ENCODE measurements around the gene SYNDIG1. TPM values are rescaled to one million over a fixed set of nuclear protein-coding genes. Genes with fewer than 3 reads are reported as not detected.
A peak's percentile ranks its signal among the peaks of the same experiment; 100 is the strongest.
"Not testable (repeated sequence)": the region's sequence is repeated elsewhere in the genome, so short reads cannot be mapped to it uniquely, and the experiment has no call there.

SYNDIG1 gene
- polyA plus RNA-seq, 3 donors: 9.2 to 11.7 (median 9.9) TPM

DNA sequence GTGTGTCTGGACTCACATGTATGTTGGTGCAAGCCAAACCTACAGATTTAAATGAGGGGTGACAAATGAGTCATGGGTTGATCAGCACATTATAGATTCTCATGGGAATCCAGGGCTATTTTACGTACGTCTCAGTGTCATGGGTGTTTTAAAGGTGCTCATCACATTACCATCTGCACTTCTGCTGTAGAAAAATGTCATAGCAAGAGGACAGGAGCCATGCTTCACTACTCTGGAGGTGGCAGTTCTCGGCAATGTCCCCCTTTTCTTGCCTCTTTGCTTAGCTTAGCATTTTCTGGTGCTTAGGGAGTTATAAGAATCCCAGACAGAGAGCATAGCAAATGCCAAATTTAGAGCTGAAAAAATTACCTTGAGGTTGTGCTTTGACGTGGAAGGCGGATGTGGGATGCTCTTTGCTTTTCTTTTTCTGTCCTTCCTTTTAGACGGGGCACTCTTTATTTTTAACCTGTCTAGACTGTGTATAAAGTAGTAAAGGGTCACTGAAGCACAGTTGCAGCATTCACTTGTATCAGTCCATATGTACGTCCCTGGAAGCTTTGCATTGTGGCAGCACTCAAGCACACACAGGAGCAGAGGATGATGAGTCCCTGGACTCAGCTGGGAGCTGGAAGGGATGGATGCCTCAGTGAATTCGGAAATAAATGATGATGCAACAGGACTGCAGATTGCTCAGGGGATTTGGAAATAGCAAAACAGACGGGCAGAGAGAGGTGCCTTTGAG, 139.7 kb downstream of the SYNDIG1 start:
- DNase-seq: no peak

DNA sequence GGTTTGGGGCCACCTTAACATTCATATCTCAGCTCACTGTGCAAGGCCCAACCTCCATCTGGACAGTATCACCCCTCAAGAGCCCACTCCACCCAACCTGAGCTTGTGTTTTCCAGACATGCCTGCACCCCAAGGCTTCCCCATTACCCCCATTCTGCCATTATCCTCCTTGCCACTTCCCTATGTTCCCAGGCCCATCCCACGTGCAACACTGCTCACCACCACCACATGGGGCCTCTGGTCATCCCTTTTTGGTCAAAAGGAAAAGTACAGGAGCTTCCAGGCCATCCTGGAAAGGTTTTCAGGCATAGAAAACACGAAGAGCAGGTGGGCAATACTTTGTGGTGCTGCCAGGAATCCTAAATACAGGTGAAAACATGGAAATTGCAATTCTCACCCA, 140.3 kb downstream of the SYNDIG1 start:
- no peak for DNase-seq

DNA sequence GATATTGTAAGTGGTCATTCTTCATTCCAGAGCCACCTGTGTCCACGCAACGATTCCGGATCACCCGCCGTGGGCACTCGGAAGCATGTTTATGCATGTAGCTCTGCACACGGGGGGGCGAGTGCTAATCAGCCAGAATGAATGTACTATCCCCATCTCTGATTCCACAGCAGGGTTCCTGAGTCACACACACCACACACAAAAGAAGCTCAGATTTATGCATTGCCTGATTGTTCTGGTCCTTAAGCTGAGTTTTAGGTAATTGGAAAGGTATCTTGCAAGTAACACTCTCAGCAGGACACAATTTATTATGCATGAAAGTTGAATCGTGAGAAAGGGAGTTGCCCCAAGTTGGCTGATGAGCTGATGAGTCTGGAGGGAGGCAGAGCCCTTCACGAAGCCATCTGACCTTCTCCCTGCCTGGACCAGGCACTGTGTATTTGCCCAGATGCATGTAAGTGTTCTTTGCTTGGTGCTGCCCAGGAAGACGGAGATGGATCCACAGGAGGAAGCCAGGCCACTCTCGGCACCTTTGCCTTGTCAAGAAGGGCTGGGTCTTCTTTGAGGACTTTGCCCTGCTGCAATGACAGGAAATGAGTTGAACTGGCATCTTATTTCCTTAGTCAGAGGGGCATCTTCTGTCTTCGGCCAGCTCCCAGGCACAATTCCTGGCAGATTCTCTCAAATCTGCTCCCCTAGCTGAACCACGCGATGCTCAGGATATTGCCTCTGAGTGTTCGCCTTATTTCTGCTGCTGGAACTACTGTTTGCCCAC, 141.1 kb downstream of the SYNDIG1 start:
- DNase-seq: no peak

DNA sequence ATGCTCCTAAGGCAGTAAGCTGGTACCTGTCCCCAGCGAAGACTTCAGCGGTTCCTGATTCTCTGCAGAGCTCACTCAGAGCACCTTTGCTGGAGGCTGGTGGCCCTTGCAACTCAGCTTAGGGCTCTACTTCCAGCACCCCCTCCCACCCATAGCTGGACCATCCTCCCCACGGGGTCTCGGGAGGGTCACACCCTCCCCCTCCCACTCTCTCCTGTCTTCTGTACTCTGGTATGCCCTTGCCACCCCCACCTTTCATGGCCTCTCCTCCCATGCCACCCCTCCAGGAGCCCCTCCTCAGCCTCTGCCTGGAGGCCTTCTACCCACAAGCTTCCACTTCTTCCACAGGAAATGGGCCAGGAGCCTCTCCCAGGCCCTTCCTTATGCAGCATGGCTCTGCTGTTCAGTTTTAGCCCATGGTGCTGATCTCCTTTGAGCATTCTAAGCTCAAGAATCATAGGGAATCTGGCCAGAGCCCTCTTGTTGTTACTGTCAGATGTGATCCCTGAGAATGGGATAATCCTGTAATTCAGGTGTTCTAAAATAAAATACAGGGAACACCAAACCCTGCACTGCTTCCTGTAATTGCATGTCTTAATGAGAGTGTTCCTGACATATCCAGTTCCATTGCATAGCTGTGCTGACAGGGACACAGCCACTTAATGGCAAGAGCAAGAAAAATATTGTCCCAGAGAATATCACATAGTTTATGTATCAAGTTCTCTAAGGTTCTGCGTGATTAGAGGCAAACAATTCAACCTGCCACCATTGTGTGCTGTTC, 142.1 kb downstream of the SYNDIG1 start:
- DNase-seq: no peak

DNA sequence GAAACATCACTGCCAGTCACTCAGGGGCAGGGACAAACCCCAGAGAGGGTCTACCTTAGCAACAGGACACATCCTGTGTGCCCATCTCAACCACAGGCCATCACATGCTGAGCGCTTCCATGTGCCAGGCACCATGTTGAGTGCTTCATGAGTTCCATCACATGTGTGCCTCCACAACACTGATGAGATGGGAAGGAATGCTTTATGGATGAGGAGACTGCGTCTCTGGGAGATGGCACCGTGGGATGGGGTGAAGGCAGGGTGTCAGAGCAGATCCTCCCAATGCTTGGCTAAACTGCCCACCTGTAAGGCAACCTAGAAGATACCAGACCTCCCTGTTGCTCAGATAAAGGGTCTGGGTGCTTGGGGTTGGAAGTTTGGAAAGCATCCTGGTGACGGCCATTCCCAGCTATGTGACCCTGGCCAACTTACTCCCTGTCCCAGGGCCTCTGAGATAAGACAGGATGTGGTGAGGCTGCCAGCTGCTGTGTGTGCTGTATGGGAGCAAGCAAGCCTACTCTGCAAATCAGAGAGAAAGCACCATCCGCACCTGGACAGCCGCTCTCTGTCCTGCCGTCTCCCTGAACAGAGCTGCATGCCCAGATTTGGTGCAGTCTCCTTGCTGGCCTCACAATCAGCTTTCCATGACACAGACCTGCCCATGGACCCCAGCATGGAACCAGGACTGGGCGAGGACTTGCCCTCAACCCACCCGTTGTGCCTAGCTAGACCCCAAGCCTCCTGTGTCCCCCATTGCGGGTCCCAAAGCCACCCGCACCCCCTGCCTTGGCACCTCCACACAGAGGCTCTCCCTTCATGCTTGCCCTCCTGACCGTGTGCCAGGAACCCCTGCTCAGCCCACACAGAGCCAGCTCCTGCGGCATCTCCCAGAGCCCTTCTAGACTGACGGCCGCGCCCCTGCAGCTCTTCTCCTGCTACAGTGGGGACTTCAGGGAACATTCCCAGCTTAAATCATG, 143.7 kb downstream of the SYNDIG1 start:
- DNase-seq: no peak

DNA sequence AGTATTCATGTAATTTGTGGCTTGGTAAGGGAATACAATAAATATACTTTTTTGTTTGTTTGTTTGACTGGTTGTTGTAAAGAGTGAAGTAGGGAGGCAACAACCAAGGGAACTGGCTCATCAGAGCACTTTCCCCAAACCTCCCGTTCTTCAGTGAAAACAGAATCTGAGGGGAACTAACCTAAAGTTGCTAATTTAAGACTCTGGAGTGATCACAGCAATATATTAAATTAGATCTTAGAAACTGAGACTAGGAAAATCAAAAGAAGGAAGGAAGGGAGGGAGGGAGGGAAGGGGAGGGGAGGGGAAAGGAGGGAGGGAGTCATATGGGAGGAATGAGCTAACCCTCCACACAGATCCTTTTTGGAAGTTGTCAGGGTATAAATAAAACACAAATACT, 144.9 kb downstream of the SYNDIG1 start:
- no peak for DNase-seq

DNA sequence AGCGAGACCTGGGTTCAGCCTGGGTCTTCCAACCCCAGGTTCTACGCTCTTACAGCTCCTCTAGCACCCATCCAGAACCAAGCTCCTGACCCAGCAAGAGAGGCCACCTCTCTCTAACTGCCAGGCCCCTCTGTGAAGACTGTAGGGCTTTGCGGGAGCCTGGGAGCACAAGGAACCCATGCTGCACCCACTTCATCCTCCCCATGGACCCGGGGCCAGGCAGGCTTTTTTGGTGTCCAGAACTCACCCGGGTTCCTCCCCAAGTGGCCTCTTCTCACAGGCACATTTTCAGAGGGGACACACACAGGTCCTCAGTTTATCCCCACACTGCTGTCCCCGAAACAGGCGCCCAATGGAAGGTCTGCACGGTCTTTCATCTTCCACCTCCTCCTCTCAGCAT, 145.9 kb downstream of the SYNDIG1 start:
- DNase-seq: no peak

DNA sequence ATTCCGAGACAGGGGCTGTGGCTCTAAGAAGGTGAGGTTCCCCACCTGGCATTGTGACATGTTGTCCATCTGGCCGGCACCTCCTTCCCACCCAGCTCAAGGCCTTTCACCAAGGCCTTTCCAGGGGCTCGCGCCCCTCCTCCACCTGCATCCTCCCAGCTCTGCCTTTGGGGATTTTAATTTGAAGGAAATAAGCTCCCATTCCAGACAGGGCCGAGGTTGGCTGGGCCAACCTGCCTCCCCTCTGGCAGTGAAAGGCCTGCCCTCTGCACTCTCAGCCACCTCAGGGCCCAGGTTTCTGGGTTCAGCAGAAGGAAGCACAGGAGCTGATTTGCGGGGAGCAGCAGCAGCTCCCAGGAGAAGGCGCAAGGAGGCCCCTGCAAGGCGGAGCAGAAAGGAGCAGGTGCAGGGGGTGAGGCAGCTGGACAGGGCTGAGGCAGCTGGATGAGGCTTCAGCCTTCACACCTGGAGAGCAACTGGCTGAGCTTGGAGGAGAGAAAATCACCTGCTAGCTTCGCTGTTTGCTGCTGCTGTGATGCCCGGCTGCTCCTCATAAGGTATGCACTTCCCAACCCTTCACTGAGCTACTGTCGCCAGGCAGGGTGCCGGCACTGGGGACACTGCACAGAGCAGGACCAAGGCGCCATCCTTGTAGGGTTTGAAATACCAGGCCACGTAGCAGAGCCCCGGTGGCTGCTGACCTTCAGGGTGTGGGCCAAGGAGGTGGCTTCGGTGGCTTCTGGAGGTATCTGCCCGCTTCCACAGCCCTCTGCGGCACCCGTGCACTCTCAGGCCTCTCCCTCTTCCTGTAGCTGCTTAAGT, 147.0 kb downstream of the SYNDIG1 start:
- DNase-seq: no peak

DNA sequence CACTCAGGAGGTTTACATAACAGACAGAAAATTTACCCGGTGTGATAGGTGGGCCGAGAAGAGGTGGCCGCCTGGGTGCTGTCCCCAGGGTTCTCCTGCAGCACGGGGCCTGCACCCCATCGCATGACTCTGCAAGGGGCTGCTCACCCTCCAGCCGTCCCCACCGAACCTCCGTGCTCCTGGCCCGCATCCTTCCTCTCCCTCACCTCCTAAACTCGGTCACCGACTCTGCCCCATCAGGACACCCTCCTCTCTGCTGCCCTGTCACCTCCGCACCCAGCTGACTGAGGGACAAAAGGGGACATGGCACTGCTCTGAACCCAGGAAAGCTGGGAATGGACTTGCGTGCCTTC, 147.6 kb downstream of the SYNDIG1 start:
- no peak for DNase-seq

DNA sequence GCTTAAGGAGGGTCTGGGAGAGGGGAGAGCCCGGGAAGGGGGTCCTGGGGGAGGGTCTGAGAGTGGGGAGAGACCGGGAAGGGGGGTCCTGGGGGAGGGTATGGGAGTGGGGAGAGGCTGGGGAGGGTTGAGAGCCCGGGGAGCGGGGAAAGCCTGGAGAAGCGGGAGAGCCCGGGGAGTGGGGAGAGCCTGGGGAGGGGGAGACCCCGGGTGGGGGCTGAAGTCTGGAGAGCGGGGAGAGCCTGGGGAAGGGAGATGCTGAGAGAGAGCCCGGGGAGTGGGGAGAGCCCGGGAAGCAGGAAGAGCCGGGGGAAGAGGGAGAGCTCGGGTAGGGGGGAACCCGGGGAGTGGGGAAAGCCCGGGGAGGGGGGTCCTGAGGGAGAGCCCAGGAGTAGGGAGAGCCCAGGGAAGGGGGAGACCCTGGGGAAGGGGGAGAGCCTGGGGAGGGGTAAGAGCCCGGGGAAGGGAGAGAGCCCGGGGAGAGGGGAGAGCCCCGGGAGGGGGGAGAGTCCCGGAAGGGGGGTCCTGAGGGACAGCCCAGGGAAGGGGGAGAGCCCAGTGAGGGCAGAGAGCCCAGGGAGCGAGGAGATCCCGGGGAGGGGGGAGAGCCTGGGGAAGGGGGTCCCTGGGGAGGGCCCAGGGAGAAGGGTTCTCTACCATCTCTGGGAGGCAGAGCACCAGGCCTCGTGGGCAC, 148.5 kb downstream of the SYNDIG1 start:
- DNase-seq: no peak

DNA sequence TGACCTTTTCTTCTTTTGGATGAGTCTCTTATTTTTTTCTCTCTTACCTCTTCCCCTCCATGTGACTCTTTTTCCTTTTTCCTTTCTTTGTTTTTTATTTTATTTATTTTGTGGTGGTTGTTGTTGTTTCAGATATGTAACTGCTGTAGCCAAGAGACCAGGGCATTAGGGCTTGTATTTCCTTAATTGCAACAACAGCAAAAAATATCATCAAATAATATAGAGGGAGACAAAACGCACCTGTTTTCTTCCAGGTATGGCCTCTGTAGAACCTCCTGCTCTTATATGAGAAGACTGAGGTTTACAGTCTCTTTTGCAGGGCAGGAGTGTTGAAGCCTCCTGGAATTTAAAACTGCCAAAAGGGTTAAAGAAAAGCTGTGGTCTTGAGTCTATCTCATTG, 149.3 kb downstream of the SYNDIG1 start:
- DNase-seq: no peak

DNA sequence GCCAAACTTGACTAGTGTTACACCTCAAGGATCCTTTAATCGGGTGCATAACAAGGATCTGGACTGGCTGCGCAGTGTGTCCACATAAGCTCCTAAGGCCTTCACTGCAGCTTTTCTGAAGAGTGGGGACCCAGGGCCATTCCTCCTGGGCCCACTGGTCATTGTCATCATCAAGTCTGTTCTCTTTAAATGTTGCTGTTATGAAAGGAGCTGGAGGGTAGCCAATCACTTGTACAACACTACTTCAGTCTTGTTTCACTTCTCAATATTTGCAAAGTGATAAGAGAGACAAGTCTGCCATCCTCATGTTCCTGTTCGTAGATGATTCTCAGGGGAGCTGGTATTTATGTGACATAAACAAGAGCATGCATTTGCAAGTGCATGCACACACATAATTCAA, 149.8 kb downstream of the SYNDIG1 start:
- DNase-seq: no peak

DNA sequence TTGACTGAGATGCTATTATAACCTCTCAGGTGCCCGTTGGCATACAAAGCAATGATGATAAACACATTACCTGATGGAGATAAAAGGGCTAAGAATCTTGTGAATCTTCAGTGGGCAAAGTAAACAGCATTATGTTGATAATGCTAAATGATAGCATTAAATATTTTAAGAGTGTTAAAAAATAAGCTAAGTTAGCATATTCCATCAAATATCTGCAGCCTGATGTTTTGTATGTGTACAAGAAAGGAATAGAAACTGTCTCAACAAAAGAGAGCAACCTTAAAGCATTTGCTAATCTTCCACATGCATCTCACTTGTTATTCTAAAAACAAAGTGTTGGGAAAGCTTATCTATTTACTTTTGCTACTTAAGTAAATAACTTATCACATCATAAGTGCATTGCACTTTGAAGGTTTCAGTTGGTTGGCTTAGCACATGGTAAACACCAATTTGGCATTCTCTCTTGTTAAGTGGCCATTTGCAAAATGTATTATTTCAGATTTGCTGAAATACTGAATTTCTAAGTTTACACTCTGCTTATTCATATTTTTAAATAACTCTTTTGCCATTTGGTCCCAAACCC, 151.6 kb downstream of the SYNDIG1 start:
- DNase-seq: no peak

DNA sequence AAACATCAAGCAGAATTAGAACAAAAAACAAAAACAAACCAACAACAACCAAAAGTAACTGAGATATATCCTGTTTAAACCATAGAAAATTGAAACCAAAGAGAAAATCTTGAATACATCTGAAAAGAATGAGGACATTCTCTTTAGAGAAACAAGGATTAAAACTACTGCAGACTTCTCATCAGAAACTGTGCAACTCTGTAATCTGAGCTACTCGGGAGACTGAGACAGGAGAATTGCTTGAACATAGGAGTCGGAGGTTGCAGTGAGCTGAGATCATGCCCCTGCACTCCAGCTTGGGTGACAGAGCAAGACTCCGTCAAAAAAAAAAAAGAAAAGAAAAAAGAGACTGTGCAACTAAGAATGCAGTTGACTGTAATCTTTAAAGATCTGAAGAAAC, 153.4 kb downstream of the SYNDIG1 start:
- DNase-seq: no peak

DNA sequence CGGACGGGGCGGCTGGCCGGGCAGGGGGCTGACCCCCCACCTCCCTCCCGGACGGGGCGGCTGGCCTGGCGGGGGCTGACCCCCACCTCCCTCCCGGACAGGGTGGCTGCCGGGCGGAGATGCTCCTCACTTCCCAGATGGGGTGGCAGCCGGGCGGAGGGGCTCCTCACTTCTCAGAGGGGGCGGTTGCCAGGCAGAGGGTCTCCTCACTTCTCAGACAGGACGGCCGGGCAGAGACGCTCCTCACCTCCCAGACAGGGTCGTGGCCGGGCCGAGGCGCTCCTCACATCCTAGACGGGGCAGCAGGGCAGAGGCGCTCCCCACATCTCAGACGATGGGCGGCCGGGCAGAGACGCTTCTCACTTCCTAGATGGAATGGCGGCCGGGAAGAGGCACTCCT, 156.7 kb downstream of the SYNDIG1 start:
- not testable (repeated sequence) for DNase-seq

DNA sequence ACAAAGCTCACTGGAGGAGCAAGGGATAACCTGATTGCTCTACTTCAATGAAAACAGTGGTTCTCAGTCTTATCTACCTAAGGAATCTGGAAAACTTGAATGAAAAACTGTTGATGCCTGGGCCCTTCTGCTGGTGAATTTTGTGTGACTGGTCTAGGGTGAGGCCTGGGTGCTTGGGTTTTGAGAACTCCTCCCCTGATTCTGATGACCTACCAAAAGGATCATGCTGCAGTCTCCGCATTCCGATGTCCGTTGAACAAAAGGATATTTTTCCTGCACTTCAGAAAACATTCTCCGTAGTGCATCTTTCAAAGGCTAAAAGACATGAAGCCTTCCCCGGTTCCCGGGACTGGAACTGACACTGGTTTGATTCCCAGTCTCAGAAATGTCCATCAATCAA, 157.9 kb downstream of the SYNDIG1 start:
- no peak for DNase-seq

DNA sequence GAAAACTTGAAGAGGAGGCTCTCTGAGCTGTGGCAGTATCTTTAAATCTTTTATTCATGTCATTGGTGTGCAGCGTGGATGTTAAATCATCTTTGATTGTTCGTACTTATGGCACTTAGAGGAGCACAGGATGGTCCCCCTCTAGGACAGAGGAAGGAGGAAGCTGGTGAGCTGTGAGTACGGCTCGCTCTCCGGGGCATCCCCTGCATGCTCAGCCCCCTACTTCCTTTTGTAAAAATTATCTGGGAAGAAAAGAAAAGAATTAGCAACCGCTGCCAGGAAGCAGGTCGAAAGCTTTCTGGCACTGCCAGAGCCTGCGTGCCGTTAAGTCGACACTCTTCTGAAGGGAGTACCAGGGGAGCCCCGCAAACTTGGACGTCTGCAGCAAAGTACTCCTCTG, 158.5 kb downstream of the SYNDIG1 start:
- DNase-seq: no peak

DNA sequence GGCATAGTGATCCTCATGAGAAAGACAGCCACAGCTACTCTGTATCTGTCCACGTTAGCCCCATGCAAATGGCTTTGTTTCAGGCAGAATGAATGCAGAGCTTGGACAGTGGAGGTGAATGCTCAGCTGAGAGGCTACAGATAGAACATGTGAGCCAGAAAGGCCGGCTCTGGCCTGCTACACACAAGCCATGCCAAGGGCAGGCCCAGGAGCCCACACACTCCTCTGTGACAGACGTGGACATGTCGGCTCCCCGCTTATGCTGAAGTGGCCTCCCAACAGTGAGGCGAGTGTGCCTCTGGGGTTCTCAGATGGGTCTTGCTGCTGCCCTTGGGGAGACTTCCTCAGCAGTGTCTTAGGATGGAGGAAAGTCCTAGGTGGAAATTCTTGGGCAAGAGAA, 159.6 kb downstream of the SYNDIG1 start:
- DNase-seq: no peak

DNA sequence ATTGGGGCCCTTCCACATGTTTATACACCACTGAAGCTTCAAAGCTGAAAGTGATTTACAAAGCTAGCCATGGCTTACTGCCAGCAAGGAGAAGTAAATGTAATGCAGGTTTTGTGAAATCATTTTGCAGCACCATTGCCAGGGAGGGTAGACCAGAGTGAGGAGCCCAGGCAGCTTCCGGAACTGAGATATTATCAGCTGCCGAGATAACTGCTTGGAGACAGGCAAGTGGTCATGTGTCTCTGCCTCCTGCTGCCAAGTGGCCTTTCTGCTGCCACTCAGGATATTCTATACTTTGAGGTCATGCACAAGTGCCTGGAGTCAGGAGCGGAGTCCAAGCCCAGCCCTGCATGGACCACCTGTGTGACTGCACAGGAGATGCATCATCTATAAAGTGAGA, 160.2 kb downstream of the SYNDIG1 start:
- peak; percentile 17 for DNase-seq
